Measurements from ENCODE around the gene METTL16.
"Not testable (repeated sequence)": the region's sequence is repeated elsewhere in the genome, so short reads cannot be mapped to it uniquely, and the experiment has no call there.

- TF ChIP-seq EZH2 (IDR thresholded peaks at IDR 0.05; ENCODE audit: insufficient read depth, poor library complexity, severe bottlenecking); EZH2phosphoT487 (IDR thresholded peaks at IDR 0.05; ENCODE audit: insufficient read depth, low read depth): not testable (repeated sequence)
These were observed 22.4 kb downstream of the METTL16 start for GRCh38 chr17:2489286-2489685.
